Left kidney (tissue), 2 donors: ENCODE measurements around the gene MTX2. TPM values are rescaled to one million over a fixed set of nuclear protein-coding genes. Genes with fewer than 3 reads are reported as not detected.
"Not testable (repeated sequence)": the region's sequence is repeated elsewhere in the genome, so short reads cannot be mapped to it uniquely, and the experiment has no call there.

Source experiments
- DNase-seq: peaks from one replicate; pipeline ENCODE4 v3.0.0-alpha.2; 2013
- polyA plus RNA-seq: library from polyadenylated mRNA; unstranded; fragments of 120-200 nt; gene quantifications from one replicate; pipeline ENCODE4 v1.2.1, GENCODE V29; 2013; ENCODE audit not compliant: insufficient read length

MTX2 gene
- polyA plus RNA-seq, 1 donor: 88.7 TPM

DNA sequence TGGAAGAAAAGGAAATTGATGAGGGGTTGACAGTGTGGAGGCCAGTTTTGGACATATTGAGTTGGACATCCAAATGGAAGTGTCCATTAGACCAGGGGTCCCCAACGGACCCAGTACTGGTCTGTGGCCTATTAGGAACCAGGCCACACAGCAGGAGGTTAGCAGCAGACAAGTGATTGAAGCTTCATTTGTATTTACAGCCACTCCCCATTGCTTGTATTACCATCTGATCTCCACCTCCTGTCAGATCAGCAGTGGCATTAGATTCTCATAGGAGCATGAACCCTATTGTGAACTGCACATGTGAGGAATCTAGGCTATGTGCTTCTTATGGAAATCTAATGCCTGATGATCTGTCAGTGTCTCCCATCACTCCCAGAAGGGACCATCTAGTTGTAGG lies 99.1 kb downstream of the MTX2 start:
- no peak for DNase-seq

DNA sequence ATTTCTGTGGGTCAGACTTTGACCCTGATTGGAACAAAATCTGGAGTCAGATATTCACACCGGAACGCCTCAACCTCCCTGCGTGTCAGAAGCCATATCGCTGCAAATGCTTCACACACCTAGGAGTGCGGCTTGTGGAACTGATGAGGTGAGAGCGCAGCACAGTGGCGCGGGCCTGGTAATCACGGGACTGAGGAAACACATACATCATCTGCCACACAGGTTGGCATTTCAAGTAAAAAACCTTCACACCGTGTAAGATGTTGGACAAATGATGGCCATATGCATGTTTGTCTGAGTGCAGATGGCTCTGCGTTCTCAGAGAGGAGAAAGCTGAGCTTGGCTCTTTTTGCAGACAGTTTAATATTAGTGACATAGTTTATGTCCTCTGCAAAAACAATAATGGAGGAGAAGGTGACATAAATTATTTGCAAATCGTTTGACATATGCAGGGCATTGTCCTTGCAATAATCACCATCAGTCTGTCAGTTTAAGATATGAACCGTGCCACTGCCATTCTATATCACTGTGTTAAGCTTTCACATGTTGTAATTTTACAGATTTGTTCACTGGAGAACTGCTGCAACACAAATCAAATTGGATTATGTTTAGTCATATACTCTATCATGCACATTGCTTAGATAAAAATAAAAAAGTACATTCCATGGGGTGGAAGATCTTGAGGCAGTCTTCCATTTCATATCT lies 101.4 kb downstream of the MTX2 start:
- peak; percentile 19 for DNase-seq

- not testable (repeated sequence) for DNase-seq
Observed at GRCh38 chr2:176373155-176373554, 103.9 kb downstream of the MTX2 start.

GRCh38 chr2:176378323-176378722 lies 109.1 kb downstream of the MTX2 start:
- DNase-seq: no peak

DNA sequence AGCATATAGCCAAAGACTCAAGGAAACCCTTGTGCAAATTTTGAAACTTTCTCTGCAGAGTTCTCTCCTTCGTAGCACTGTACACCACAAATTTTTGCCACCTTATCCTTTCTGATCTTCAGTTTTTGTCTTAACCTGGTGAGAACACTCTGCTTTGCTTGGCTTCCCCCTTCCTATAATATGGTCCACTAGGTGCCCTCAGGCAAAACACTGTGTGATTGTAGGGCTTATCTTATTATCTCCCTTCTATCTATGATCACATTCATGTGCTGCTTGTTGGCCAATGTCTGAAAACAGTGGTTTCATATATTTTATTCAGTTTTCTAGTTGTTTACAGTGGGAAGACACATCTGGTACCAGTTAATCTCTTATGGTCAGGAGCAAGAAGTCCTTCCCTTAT lies 111.1 kb downstream of the MTX2 start:
- DNase-seq: no peak

DNA sequence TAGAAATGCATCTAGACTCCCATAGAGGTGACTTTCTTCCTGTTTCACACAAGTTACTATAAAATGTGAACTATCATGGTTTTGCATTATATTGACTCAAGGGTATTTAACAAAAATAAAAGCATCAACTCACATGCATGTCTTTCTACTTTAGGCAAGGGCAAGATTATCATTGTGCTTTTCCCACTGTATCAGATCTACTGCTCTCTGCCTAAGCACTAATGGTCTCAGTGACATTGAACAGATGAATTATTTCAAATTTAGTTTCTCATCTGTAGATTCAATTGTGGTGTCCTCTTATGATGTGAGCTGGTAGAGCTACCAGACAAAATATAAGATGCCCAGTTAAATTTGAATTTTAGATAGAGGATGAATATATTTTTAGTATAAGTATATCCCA lies 113.9 kb downstream of the MTX2 start:
- DNase-seq: no peak

DNA sequence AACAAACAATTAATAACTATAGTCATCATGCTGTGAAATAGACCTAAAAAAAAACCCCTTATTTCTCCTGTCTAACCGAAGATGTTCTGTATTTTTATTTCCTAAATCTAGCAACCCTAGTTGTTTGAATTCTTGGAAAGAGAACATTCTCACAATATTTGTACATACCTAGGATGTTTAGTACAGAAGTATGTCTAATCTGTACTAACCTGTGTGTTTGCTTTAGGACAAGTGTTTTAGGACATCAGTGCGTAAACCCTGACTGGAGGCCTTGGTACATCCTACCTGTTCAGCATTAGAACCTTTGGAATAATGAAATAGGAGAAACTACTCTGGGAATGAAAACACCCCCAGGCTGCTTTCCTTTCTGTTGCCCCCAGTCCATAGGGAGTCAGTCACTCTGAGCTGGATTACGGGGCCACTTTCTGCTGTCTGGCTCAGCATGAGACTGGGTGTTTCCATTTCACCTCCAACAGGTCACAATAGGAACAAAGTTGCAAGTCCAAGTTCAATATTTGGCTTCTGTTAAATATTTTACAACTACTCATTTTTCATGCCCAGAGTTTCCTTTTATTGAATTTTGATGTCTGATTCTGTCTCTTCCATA lies 114.7 kb downstream of the MTX2 start:
- DNase-seq: no peak

- no peak for DNase-seq
Observed at GRCh38 chr2:176385219-176385759, 116.0 kb downstream of the MTX2 start.

DNA sequence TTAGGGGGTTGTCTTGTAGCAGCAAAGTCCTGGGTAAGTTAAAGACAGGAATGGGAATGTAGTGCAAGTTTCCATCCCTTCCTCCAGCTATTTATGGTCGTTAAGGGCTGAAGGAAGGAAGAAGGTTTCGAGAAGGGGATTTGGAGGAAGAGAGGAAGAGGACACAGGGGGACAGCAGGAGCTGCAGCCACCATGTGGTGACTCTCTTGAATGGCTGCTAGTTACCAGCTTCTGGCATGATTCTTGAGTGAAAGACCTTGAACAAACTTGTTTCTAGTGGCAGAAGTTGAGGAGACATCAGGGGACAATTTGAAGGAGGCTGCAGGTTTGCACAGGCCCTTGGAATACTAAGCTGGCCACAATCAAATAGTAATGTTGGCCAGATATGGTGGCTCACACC lies 116.6 kb downstream of the MTX2 start:
- no peak for DNase-seq

Other genes starting within 250 kb of the MTX2 start
- not detected for gene EVX2, start 185.5 kb upstream of the MTX2 start, polyA plus RNA-seq
- 0.20 TPM for gene HOXD13, start 176.7 kb upstream of the MTX2 start, polyA plus RNA-seq
- gene HOXD12, start 169.6 kb upstream of the MTX2 start, polyA plus RNA-seq: 0.32 TPM
- gene HOXD11, start 162.2 kb upstream of the MTX2 start, polyA plus RNA-seq: 63.7 TPM
- 220 TPM for gene HOXD10, start 152.7 kb upstream of the MTX2 start, polyA plus RNA-seq
- 84.0 TPM for gene HOXD9, start 146.7 kb upstream of the MTX2 start, polyA plus RNA-seq
- gene HOXD8, start 139.7 kb upstream of the MTX2 start, polyA plus RNA-seq: 170 TPM
- gene HOXD4, start 117.9 kb upstream of the MTX2 start, polyA plus RNA-seq: 60.4 TPM
- 26.1 TPM for gene HOXD3, start 112.1 kb upstream of the MTX2 start, polyA plus RNA-seq
- gene HOXD1, start 80.8 kb upstream of the MTX2 start, polyA plus RNA-seq: 10.1 TPM